ENCODE data around the gene PRKAG1. TPM values are rescaled to one million over a fixed set of nuclear protein-coding genes. Genes with fewer than 3 reads are reported as not detected.
A peak's percentile ranks its signal among the peaks of the same experiment; 100 is the strongest.

PRKAG1 gene
- total RNA-seq, 1 experiment from 2014 or later = 80.3 TPM

GRCh38 chr12:48973941-48974673 lies 44.5 kb downstream of the PRKAG1 start:
- CTCF ChIA-PET = interaction anchor here (1.6 kb wide), 1 partner anchor 14 kb away, joined by 8 read pairs; no protein-coding TSS in a partner anchor
- TF ChIP-seq CTCF (IDR thresholded peaks at IDR 0.05; ENCODE audit: unreplicated experiment) = peak; percentile 25

GRCh38 chr12:48973531-48973930 lies 45.0 kb downstream of the PRKAG1 start:
- Mint-ChIP-seq H3K4me1 (ENCODE audit: insufficient read depth, unreplicated experiment) (peaks cover 20% of the 10 kb centered on the region), H3K36me3 (ENCODE audit: insufficient read depth, unreplicated experiment) (no peaks in the 10 kb centered on the region), H3K4me3 (ENCODE audit: unreplicated experiment) (no peak overlapping the region), H3K27me3 (ENCODE audit: insufficient read depth, unreplicated experiment) (peaks cover 17% of the 10 kb centered on the region), H3K9me3 (ENCODE audit: unreplicated experiment) (no peaks in the 10 kb centered on the region), H3K27ac (ENCODE audit: low read depth, unreplicated experiment) (no peak overlapping the region)
- TF ChIP-seq CTCF (IDR thresholded peaks at IDR 0.05; ENCODE audit: unreplicated experiment) = no peak
- CTCF ChIA-PET = interaction anchor here (1.6 kb wide), 1 partner anchor 14 kb away, joined by 8 read pairs; no protein-coding TSS in a partner anchor
- BruUV-seq (replicated peaks) = no TSS peak
- intact Hi-C loops (cut with micrococcal nuclease) = no loop called here
- POLR2A ChIA-PET = interaction anchor here (0.6 kb wide), 1 partner anchor 38 kb away, joined by 4 read pairs; no protein-coding TSS in a partner anchor
- no peak for DNase-seq (ENCODE audit: unreplicated experiment)

More at GRCh38 chr12:48973941-48974673, 44.5 kb downstream of the PRKAG1 start:
- no peaks in the 10 kb centered on the region for H3K36me3 Mint-ChIP-seq (ENCODE audit: insufficient read depth, unreplicated experiment)
- no peak overlapping the region for H3K27ac Mint-ChIP-seq (ENCODE audit: low read depth, unreplicated experiment)
- H3K4me1 Mint-ChIP-seq (ENCODE audit: insufficient read depth, unreplicated experiment) = peaks cover 20% of the 10 kb centered on the region
- BruUV-seq (replicated peaks) = no TSS peak
- intact Hi-C loops (cut with micrococcal nuclease) = no loop called here
- no peaks in the 10 kb centered on the region for H3K9me3 Mint-ChIP-seq (ENCODE audit: unreplicated experiment)
- no peak overlapping the region for H3K4me3 Mint-ChIP-seq (ENCODE audit: unreplicated experiment)
- H3K27me3 Mint-ChIP-seq (ENCODE audit: insufficient read depth, unreplicated experiment) = peaks cover 23% of the 10 kb centered on the region
- POLR2A ChIA-PET = interaction anchor here (0.6 kb wide), 1 partner anchor 38 kb away, joined by 4 read pairs; no protein-coding TSS in a partner anchor
- DNase-seq (ENCODE audit: unreplicated experiment) = no peak

- H3K27ac Mint-ChIP-seq (ENCODE audit: low read depth, unreplicated experiment) = no peak overlapping the region
- H3K36me3 Mint-ChIP-seq (ENCODE audit: insufficient read depth, unreplicated experiment) = no peaks in the 10 kb centered on the region
- CTCF ChIA-PET = interaction anchor here (0.7 to 1.6 kb wide), 2 partner anchors 15 kb away, joined by 3 to 8 read pairs; no protein-coding TSS in a partner anchor
- no peak overlapping the region for H3K4me3 Mint-ChIP-seq (ENCODE audit: unreplicated experiment)
- peaks cover 12% of the 10 kb centered on the region for H3K27me3 Mint-ChIP-seq (ENCODE audit: insufficient read depth, unreplicated experiment)
- no peaks in the 10 kb centered on the region for H3K9me3 Mint-ChIP-seq (ENCODE audit: unreplicated experiment)
- intact Hi-C loops (cut with micrococcal nuclease) = no loop called here
- TF ChIP-seq CTCF (IDR thresholded peaks at IDR 0.05; ENCODE audit: unreplicated experiment) = no peak
- H3K4me1 Mint-ChIP-seq (ENCODE audit: insufficient read depth, unreplicated experiment) = peaks cover 20% of the 10 kb centered on the region
- DNase-seq (ENCODE audit: unreplicated experiment) = no peak
- POLR2A ChIA-PET = interaction anchor here (2.0 kb wide), 1 partner anchor 17 kb away, joined by 5 read pairs; no protein-coding TSS in a partner anchor
- no TSS peak for BruUV-seq (replicated peaks)
Measured at GRCh38 chr12:48972952-48973483, 45.6 kb downstream of the PRKAG1 start.

GRCh38 chr12:48972213-48972951 lies 46.2 kb downstream of the PRKAG1 start:
- intact Hi-C loops (cut with micrococcal nuclease) = no loop called here
- POLR2A ChIA-PET = interaction anchor here (2.0 to 2.4 kb wide), 2 partner anchors 15 to 17 kb away, joined by 5 to 10 read pairs; partner anchors contain the start of gene ARF3

More at GRCh38 chr12:48972213-48972951, 46.2 kb downstream of the PRKAG1 start:
- BruUV-seq (replicated peaks) = no TSS peak
- CTCF ChIA-PET = interaction anchor here (0.5 to 3.3 kb wide), 7 partner anchors 10 to 252 kb away, joined by 3 to 17 read pairs (median 3); no protein-coding TSS in a partner anchor
- H3K36me3 Mint-ChIP-seq (ENCODE audit: insufficient read depth, unreplicated experiment) = no peaks in the 10 kb centered on the region
- peak overlapping the region; percentile 73 for H3K4me3 Mint-ChIP-seq (ENCODE audit: unreplicated experiment)
- no peak for DNase-seq (ENCODE audit: unreplicated experiment)
- no peak for TF ChIP-seq CTCF (IDR thresholded peaks at IDR 0.05; ENCODE audit: unreplicated experiment)
- no peaks in the 10 kb centered on the region for H3K9me3 Mint-ChIP-seq (ENCODE audit: unreplicated experiment)
- no peak overlapping the region for H3K27ac Mint-ChIP-seq (ENCODE audit: low read depth, unreplicated experiment)
- H3K4me1 Mint-ChIP-seq (ENCODE audit: insufficient read depth, unreplicated experiment) = peaks cover 14% of the 10 kb centered on the region
- H3K27me3 Mint-ChIP-seq (ENCODE audit: insufficient read depth, unreplicated experiment) = peaks cover 6% of the 10 kb centered on the region

Measured in MCF 10A (cell line).